HL-60 (cell line): ENCODE data around the gene MGAT5.

Source experiments
- DNase-seq, 2 experiments: peaks; one replicate each; pipeline ENCODE4 v3.0.0-alpha.2; 2010 to 2020; ENCODE audit warnings: low read depth in 1 of 2, low spot score in 1 of 2
- H3K27ac ChIP-seq: fragments of 250-450 bp; sonication (Bioruptor Pico); replicated peaks from 2 replicates; pipeline ENCODE4 v1.5.1; 2020; ENCODE audit warnings: mild to moderate bottlenecking, moderate library complexity
- H3K27me3 ChIP-seq: fragments of 250-450 bp; sonication (Bioruptor Pico); 2 replicates; pipeline ENCODE4 v1.5.1; 2021; ENCODE audit warnings: mild to moderate bottlenecking, moderate library complexity; ENCODE audit not compliant: insufficient read depth, poor library complexity, severe bottlenecking
- H3K4me3 ChIP-seq: replicated peaks from 2 replicates; pipeline ENCODE4 v1.5.1; 2011; ENCODE audit warnings: mild to moderate bottlenecking, control low read depth, low read length; ENCODE audit not compliant: insufficient read depth
- CTCF ChIP-seq: IDR thresholded peaks from one replicate; pipeline ENCODE4 v1.5.1; 2011; ENCODE audit warnings: low read length, control low read depth, inconsistent platforms; ENCODE audit not compliant: insufficient read depth
- GABPA ChIP-seq: IDR thresholded peaks from 2 replicates; pipeline ENCODE4 v1.6.1; 2012; ENCODE audit warnings: low read depth
- POLR2AphosphoS5 ChIP-seq: IDR thresholded peaks from 2 replicates; pipeline ENCODE4 v1.6.1; 2012; ENCODE audit warnings: low read depth
- REST ChIP-seq: IDR thresholded peaks from 2 replicates; pipeline ENCODE4 v1.6.1; 2012; ENCODE audit warnings: low read depth; ENCODE audit not compliant: insufficient replicate concordance
- SPI1 ChIP-seq: IDR thresholded peaks from 2 replicates; pipeline ENCODE4 v1.6.1; 2012; ENCODE audit warnings: low read depth, mild to moderate bottlenecking, borderline replicate concordance

Gene MGAT5

GRCh38 chr2:134233728-134234136 lies 20.1 kb upstream of the MGAT5 start:
- no peak for DNase-seq
- Histone ChIP-seq H3K27me3 (no peaks in the 10 kb centered on the region), H3K4me3 (no peak overlapping the region), H3K27ac (peak overlapping the region; percentile 17)
- TF ChIP-seq POLR2AphosphoS5 = no peak

GRCh38 chr2:134234535-134234934 lies 19.3 kb upstream of the MGAT5 start:
- Histone ChIP-seq H3K4me3 (no peak overlapping the region), H3K27me3 (no peaks in the 10 kb centered on the region), H3K27ac (no peak overlapping the region)
- no peak for TF ChIP-seq POLR2AphosphoS5
- TF ChIP-seq SPI1 = no peak
- no peak for TF ChIP-seq GABPA
- no peak for TF ChIP-seq REST
- TF ChIP-seq CTCF = no peak
- DNase-seq = no peak

GRCh38 chr2:134235510-134236144 lies 18.2 kb upstream of the MGAT5 start:
- Histone ChIP-seq H3K27me3 (no peaks in the 10 kb centered on the region), H3K4me3 (no peak overlapping the region), H3K27ac (no peak overlapping the region)
- no peak for TF ChIP-seq SPI1
- TF ChIP-seq POLR2AphosphoS5 = no peak
- no peak for TF ChIP-seq REST
- TF ChIP-seq GABPA = no peak
- TF ChIP-seq CTCF = no peak
- DNase-seq = no peak

- no peak for DNase-seq
- H3K4me3 ChIP-seq = no peak overlapping the region
- H3K27me3 ChIP-seq = no peaks in the 10 kb centered on the region
- H3K27ac ChIP-seq = no peak overlapping the region
- TF ChIP-seq POLR2AphosphoS5 (no peak), GABPA (no peak), CTCF (no peak), REST (no peak), SPI1 (no peak)
Observed at GRCh38 chr2:134238371-134238770, 15.5 kb upstream of the MGAT5 start.
